HepG2 (cell line): ENCODE results near the gene CCDC158. TPM values are rescaled to one million over a fixed set of nuclear protein-coding genes. Genes with fewer than 3 reads are reported as not detected.

Source experiments
- ATAC-seq: fragments of 200-7000 bp; cut with Tn5 transposase; 3 replicates; pipeline ENCODE4 v1.9.1; 2020; ENCODE audit warnings: mild to moderate bottlenecking, moderate library complexity
- BruUV-seq: library from RNA; stranded (reverse); fragments of 400-500 nt; replicated peaks from 2 replicates; lab custom pipeline; 2021; lab: Mats Ljungman, UMichigan
- CTCF ChIA-PET: fragments of 300-600 bp; formaldehyde crosslinking; extraction: SDS; loops from one replicate; lab custom pipeline; 2021; ENCODE audit warnings: low total read pairs, inconsistent platforms, low intra/inter-chr PET ratio; lab: Yijun Ruan, JAX
- POLR2A ChIA-PET: fragments of 350-600 bp; sonication (Branson Sonifier 250); formaldehyde crosslinking; loops from one replicate; lab custom pipeline; 2020; ENCODE audit warnings: antibody characterized with exemption, inconsistent platforms; lab: Yijun Ruan, JAX
- DNase-seq: peaks from one replicate; pipeline ENCODE4 v3.0.0-alpha.2; 2015; ENCODE audit warnings: low spot score
- FAIRE-seq: peaks from 3 replicates; lab custom pipeline; 2011; peaks lifted over from hg19 to GRCh38; lab: Jason Lieb, UNC
- H2AFZ ChIP-seq: one replicate; pipeline ENCODE4 v1.6.1; 2011; ENCODE audit warnings: low read length, inconsistent platforms
- H3K27ac ChIP-seq: fragments of 300-600 bp; 3 replicates; pipeline ENCODE4 v1.8.0; 2011; ENCODE audit warnings: mixed run types, mild to moderate bottlenecking, mixed read lengths, low read length, inconsistent platforms; ENCODE audit not compliant: insufficient read depth; ENCODE audit errors: extremely low read length
- H3K27me3 ChIP-seq, 2 experiments: fragments of 200-600 bp in 1 of 2; 2 replicates in 1 of 2; 3 replicates in 1 of 2; pipeline versions ENCODE4 v1.6.0 to v1.8.0; 2011; ENCODE audit warnings: low read length in 2 of 2, mild to moderate bottlenecking in 2 of 2, moderate library complexity in 2 of 2, inconsistent platforms in 1 of 2; ENCODE audit not compliant: insufficient read depth in 2 of 2, control insufficient read depth in 1 of 2
- H3K36me3 ChIP-seq, 2 experiments: fragments of 200-600 bp in 1 of 2; replicated peaks in 1 of 2; 2 replicates in 1 of 2; 3 replicates in 1 of 2; pipeline versions ENCODE4 v1.5.1 to v1.8.0; 2011; ENCODE audit warnings: low read length in 2 of 2, inconsistent platforms in 1 of 2; ENCODE audit not compliant: insufficient read depth in 2 of 2, control insufficient read depth in 1 of 2
- H3K4me1 ChIP-seq: 2 replicates; pipeline ENCODE4 v1.5.1; 2012; ENCODE audit warnings: low read length, inconsistent platforms; ENCODE audit not compliant: insufficient read depth
- H3K4me2 ChIP-seq: 2 replicates; pipeline ENCODE4 v1.6.0; 2011; ENCODE audit warnings: low read depth, low read length, inconsistent platforms
- H3K4me3 ChIP-seq, 3 experiments: fragments of 200-600 bp in 1 of 3; sonication (generic), shearing (Covaris generic) in 1 of 3; replicated peaks in 1 of 3; 2 replicates each; pipeline ENCODE4 v1.5.1; 2011 to 2016; ENCODE audit warnings: low read length in 3 of 3, inconsistent platforms in 2 of 3, low read depth in 2 of 3, mild to moderate bottlenecking in 2 of 3, control low read depth in 1 of 3, mixed read lengths in 1 of 3; ENCODE audit not compliant: insufficient read depth in 1 of 3
- H3K79me2 ChIP-seq: one replicate; pipeline ENCODE4 v1.6.1; 2011; ENCODE audit warnings: low read length, inconsistent platforms; ENCODE audit not compliant: insufficient read depth
- H3K9ac ChIP-seq: 2 replicates; pipeline ENCODE4 v1.6.0; 2011; ENCODE audit warnings: mild to moderate bottlenecking, low read depth, low read length, inconsistent platforms; ENCODE audit not compliant: insufficient read depth
- H3K9me3 ChIP-seq: 2 replicates; pipeline ENCODE4 v1.5.1; 2012; ENCODE audit warnings: mild to moderate bottlenecking, low read length
- H4K20me1 ChIP-seq: 2 replicates; pipeline ENCODE4 v1.6.0; 2011; ENCODE audit warnings: inconsistent platforms, mild to moderate bottlenecking, low read length, moderate library complexity; ENCODE audit not compliant: insufficient read depth
- ASH2L ChIP-seq: fragments of 300-600, 200-600 bp; sonication (generic); IDR thresholded peaks from 2 replicates; pipeline ENCODE4 v1.7.0; 2017; ENCODE audit warnings: low read depth, mild to moderate bottlenecking, moderate library complexity, mixed read lengths, low read length; ENCODE audit not compliant: insufficient read length
- MXI1 ChIP-seq: IDR thresholded peaks from 3 replicates; pipeline ENCODE4 v1.6.1; 2012; ENCODE audit warnings: low read depth, low read length, inconsistent platforms, borderline replicate concordance
- PLRG1 ChIP-seq: fragments of 450-650 bp; conservative IDR thresholded peaks from 2 replicates; pipeline ENCODE4 v1.6.1; 2016
- RFX5 ChIP-seq: IDR thresholded peaks from 2 replicates; pipeline ENCODE4 v1.6.1; 2011; ENCODE audit warnings: low read depth, low read length, improper control_type of control experiment
- SMC3 ChIP-seq: IDR thresholded peaks from 2 replicates; pipeline ENCODE4 v1.6.1; 2011; ENCODE audit warnings: low read length, improper control_type of control experiment
- STAT5B ChIP-seq: sonication (generic); formaldehyde crosslinking; IDR thresholded peaks from 2 replicates; pipeline ENCODE4 v1.4.0; 2020; ENCODE audit warnings: missing genetic modification reagents
- ZBTB44 ChIP-seq: sonication (generic); formaldehyde crosslinking; IDR thresholded peaks from 2 replicates; pipeline ENCODE4 v1.4.0; 2020; ENCODE audit warnings: missing genetic modification reagents
- ZNF160 ChIP-seq: sonication (generic); formaldehyde crosslinking; IDR thresholded peaks from 2 replicates; pipeline ENCODE4 v1.8.0; 2022; ENCODE audit warnings: mild to moderate bottlenecking, inconsistent platforms, missing genetic modification reagents
- ZNF501 ChIP-seq: sonication (generic); formaldehyde crosslinking; IDR thresholded peaks from 2 replicates; pipeline ENCODE4 v1.5.1; 2020; ENCODE audit warnings: mild to moderate bottlenecking, moderate library complexity, missing genetic modification reagents
- WGBS: methylation state at CpG from one replicate; pipeline ENCODE4 v1.1.6; 2017; ENCODE audit warnings: low lambda C conversion rate; 5-methylcytosine and 5-hydroxymethylcytosine counted together
- in situ Hi-C: cut with HindIII; loops from 2 replicates; pipeline ENCODE4 v1.10.0; 2017; ENCODE audit warnings: low pct_unique_long_range_greater_than_20kb; ENCODE audit not compliant: extremely low pct_ligation_motif_present
- intact Hi-C: fragments of 100-400 bp; cut with micrococcal nuclease; formaldehyde crosslinking; loops from one replicate; pipeline ENCODE4 v1.10.0; 2022; ENCODE audit not compliant: unreplicated experiment
- polyA plus RNA-seq, 8 experiments: library from polyadenylated mRNA; depleted of rRNA in 3 of 8; stranded (reverse) in 7 of 8; unstranded in 1 of 8; fragments of >200 nt; fragmentation: Illumina TruSeq in 4 of 8; extraction: Trizol in 4 of 8; gene quantifications; 2 replicates each; pipeline versions ENCODE4 v1.2.1 to v1.2.3, GENCODE V29; 2011 to 2016; ENCODE audit warnings: low read depth in 4 of 8, missing spikeins in 1 of 8, mixed read lengths in 1 of 8; ENCODE audit not compliant: insufficient read depth in 1 of 8
- total RNA-seq, 5 experiments: library from RNA; depleted of rRNA; stranded (reverse); fragments of >200 nt; fragmentation: Illumina TruSeq; extraction: Trizol; gene quantifications; 2 replicates each; pipeline ENCODE4 v1.2.3, GENCODE V29; 2016; ENCODE audit warnings: low read depth in 1 of 5

The CCDC158 gene
- total and polyA plus RNA-seq, 2 of the 13 experiments (the other 11 are each of a cell fraction or from before 2014, with no cell fraction given) = not detected

DNA sequence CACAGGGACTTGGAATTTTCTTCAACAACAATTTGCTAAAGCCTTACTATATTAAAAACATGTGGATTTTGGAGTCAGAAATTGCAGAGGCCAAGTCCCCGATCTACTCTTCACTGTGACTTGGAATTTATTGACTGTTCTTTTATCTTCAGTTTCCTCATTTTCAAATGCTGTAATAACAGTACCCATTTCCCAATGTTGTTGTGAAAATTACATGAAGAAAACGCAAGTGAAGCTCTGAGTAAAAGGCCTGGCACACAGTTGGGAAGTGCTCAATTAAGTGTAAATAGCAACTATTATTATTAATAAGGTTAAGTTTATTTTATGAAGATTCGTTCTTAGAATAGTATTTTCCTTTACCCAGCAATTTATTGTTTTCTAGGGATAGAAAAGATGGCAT is 98.7 kb downstream of the CCDC158 start:
- Histone ChIP-seq H3K27ac (no peak overlapping the region), H3K9me3 (peaks cover 19% of the 10 kb centered on the region), H3K4me3 (no peak overlapping the region), H3K27me3 (no peaks in the 10 kb centered on the region), H2AFZ (no peak overlapping the region), H3K4me1 (no peaks in the 10 kb centered on the region), H3K9ac (no peak overlapping the region), H3K36me3 (no peaks in the 10 kb centered on the region), H3K4me2 (no peak overlapping the region), H4K20me1 (no peaks in the 10 kb centered on the region), H3K79me2 (no peaks in the 10 kb centered on the region)
- 11% methylated on average over 3 of the region's 3 CpGs for WGBS
- intact Hi-C loops = no loop called here
- BruUV-seq = no TSS peak
- ATAC-seq (no peak), FAIRE-seq (no peak), DNase-seq (no peak)
- in situ Hi-C loops = no loop called here
- TF ChIP-seq SMC3 (no peak), MXI1 (no peak), PLRG1 (no peak), ZNF501 (CRISPR knock-in tag) (no peak), RFX5 (no peak), STAT5B (CRISPR knock-in tag) (no peak), ASH2L (no peak)
- ChIA-PET POLR2A (no interaction called here), CTCF (no interaction called here)

DNA sequence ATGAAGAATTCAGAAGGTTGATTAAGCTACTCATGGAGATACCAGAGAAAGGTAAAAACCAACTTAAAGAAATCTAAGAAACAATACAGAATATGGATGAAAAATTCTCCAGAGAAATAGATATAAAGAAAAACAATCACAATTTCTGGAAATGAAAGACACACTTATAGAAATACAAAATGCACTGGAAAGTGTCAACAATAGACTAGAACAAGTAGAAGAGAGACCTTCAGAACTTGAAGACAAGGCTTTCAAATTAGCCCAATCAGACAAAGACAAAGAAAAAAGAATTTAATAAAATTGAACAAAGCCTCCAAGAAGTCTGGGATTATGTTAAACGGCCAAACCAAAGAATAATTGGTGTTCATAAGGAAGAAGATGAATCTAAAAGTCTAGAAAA is 104.8 kb downstream of the CCDC158 start:
- H3K36me3 ChIP-seq = no peaks in the 10 kb centered on the region
- DNase-seq (no peak), FAIRE-seq (no peak), ATAC-seq (no peak)
- TF ChIP-seq ZBTB44 (CRISPR knock-in tag) = no peak
- TF ChIP-seq ZNF160 (CRISPR knock-in tag) = peak; percentile 63; the same call in 1 of the 2 replicates
- peaks cover 23% of the 10 kb centered on the region for H3K4me1 ChIP-seq
- 0% methylated on average over 1 of the region's 1 CpG for WGBS
- no peaks in the 10 kb centered on the region for H3K79me2 ChIP-seq
- H3K27ac ChIP-seq = no peak overlapping the region
- no peak overlapping the region for H2AFZ ChIP-seq
- no peak overlapping the region for H3K9ac ChIP-seq
- intact Hi-C loops (no loop called here), in situ Hi-C loops (no loop called here)
- POLR2A ChIA-PET = no interaction called here
- H3K4me3 ChIP-seq = no peak overlapping the region
- CTCF ChIA-PET = no interaction called here
- no peak overlapping the region for H3K4me2 ChIP-seq
- BruUV-seq = no TSS peak
- peaks cover 13% of the 10 kb centered on the region for H3K9me3 ChIP-seq
- H4K20me1 ChIP-seq = no peaks in the 10 kb centered on the region
- no peaks in the 10 kb centered on the region for H3K27me3 ChIP-seq
